Right lobe of liver (tissue), 4 donors: ENCODE results near the gene CYSLTR2.

Source experiments
- POLR2A ChIP-seq: fragments of 450-650 bp; IDR thresholded peaks from one replicate; pipeline ENCODE4 v1.6.1; 2017; ENCODE audit warnings: antibody characterized with exemption, mild to moderate bottlenecking
- TF ChIP-seq, protein P1 (sequence below), 4 donors: fragments of 200-600 bp in 3 of 4; fragments of 450-650 bp in 1 of 4; IDR thresholded peaks; one replicate each; pipeline versions ENCODE4 v1.5.1 to v1.8.0; 2016 to 2022; ENCODE audit warnings: antibody characterized with exemption in 4 of 4, mild to moderate bottlenecking in 2 of 4
- donor health status: DM: no; HTN: no; CAD: no.
- donor health status: DM: no; HTN: no; CAD: no.
- donor health status: DM: no; HTN: yes; CAD: no.

DNA sequence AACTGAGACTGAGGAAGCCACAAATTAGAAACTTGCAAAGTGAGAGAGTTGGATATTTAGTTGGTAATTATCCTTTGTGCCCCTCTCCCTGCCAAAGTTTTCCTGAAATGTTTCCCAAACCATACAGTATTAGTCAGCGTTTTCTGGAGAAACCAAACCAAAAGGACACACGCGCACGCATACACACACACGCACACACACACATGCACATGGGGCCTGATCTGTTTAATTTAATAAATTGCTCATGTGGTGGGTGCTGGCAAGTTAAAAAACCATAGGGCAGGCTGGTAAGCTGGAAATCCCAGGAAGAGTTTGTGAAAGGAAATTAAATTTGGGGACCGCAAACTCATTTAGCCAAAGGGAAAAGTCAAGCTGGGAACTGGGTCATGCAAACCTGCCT lies 11.7 kb upstream of the CYSLTR2 start:
- TF ChIP-seq, protein P1, sequence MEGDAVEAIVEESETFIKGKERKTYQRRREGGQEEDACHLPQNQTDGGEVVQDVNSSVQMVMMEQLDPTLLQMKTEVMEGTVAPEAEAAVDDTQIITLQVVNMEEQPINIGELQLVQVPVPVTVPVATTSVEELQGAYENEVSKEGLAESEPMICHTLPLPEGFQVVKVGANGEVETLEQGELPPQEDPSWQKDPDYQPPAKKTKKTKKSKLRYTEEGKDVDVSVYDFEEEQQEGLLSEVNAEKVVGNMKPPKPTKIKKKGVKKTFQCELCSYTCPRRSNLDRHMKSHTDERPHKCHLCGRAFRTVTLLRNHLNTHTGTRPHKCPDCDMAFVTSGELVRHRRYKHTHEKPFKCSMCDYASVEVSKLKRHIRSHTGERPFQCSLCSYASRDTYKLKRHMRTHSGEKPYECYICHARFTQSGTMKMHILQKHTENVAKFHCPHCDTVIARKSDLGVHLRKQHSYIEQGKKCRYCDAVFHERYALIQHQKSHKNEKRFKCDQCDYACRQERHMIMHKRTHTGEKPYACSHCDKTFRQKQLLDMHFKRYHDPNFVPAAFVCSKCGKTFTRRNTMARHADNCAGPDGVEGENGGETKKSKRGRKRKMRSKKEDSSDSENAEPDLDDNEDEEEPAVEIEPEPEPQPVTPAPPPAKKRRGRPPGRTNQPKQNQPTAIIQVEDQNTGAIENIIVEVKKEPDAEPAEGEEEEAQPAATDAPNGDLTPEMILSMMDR (IDR thresholded peaks at IDR 0.05), result no peak
- TF ChIP-seq POLR2A, result no peak
